VCaP (cell line): ENCODE results near the gene CLASP2.
"Not testable (repeated sequence)": the region's sequence is repeated elsewhere in the genome, so short reads cannot be mapped to it uniquely, and the experiment has no call there.

Experiments used
- H3K27ac ChIP-seq: fragments of 450-650 bp; 2 replicates; pipeline ENCODE4 v1.5.1; 2017
- CTCF ChIP-seq: fragments of 450-650 bp; conservative IDR thresholded peaks from 2 replicates; pipeline ENCODE4 v1.5.1; 2017; ENCODE audit warnings: mild to moderate bottlenecking, moderate library complexity

The CLASP2 gene

GRCh38 chr3:33461097-33461496, 257.0 kb downstream of the CLASP2 start:
- no peak for TF ChIP-seq CTCF

DNA sequence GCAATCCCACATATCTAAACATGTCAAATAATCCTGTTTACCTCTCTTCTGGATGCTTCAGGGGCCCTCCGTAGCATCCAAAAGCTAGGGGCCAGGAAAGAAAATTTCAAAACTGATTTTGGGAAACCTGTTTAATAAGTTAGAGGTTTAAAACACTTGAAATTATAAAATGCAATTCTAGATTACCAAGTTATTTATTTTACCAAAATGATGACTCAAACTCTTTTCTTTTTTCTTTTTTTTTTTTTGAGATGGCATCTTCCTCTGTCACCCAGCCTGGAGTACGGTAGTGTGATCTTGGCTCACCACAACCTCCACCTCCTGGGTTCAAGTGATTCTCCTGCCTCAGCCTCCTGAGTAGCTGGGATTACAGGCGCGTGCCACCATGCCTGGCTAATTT, 258.5 kb downstream of the CLASP2 start:
- not testable (repeated sequence) for H3K27ac ChIP-seq

More at GRCh38 chr3:33461097-33461496, 257.0 kb downstream of the CLASP2 start:
- no peak overlapping the region for H3K27ac ChIP-seq

DNA sequence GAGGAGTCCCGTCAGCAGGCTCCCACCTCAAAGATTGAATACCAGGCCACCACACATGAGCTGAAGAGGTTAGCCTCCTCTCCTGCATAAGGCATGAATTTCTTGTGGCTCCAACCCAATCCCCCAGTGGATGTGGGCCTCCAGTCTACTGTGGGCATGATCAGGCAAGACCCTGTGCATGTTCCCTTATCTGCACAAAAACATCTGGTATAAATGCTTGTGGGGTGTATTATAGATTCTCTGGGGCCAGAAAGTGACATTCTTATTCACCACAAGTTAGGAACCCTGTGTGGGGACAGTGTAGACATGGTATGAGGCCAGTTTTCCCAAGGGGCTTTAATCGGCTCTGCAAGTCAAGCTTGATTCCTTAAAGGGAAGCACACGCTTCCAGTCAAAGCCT, 259.6 kb downstream of the CLASP2 start:
- no peak for TF ChIP-seq CTCF
- no peak overlapping the region for H3K27ac ChIP-seq

GRCh38 chr3:33456756-33457155, 261.3 kb downstream of the CLASP2 start:
- no peak for TF ChIP-seq CTCF
- H3K27ac ChIP-seq = no peak overlapping the region

DNA sequence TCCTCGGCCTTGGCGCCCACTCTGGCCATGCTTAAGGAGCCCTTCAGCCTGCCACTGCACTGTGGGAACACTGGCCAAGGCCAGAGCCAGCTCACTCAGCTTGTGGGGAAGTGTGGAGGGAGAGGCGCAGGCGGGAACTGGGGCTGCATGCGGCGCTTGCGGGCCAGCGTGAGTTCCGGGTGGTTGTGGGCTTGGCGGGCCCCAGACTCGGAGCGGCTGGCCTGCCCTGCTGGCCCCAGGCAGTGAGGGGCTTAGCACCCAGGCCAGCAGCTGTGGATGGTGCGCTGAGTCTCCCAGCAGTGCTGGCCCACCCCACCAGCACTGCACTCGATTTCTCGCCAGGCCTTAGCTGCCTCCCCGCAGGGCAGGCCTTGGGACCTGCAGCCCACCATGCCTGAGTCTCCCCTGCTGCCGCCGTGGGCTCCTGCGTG, 264.7 kb downstream of the CLASP2 start:
- H3K27ac ChIP-seq = no peak overlapping the region
- no peak for TF ChIP-seq CTCF

- not testable (repeated sequence) for H3K27ac ChIP-seq
Measured at GRCh38 chr3:33451994-33452393, 266.1 kb downstream of the CLASP2 start.

DNA sequence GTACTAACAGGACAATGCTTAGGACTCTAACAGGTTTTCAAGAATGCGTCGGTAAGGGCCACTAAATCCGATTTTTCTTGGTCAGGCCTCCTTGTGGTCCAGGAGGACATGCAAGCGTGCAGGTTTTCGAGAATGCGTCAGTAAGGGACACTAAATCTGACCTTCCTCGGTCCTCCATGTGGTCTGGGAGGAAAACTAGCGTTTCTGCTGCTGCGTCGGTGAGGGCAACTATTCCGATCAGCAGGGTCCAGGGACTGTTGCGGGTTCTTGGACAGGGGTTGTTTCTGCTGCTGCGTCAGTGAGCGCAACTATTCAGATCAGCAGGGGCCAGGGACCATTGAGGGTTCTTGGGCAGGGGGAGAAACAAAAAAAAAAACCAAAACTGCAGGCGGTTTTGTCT, 270.1 kb downstream of the CLASP2 start:
- TF ChIP-seq CTCF = no peak
- H3K27ac ChIP-seq = no peak overlapping the region

GRCh38 chr3:33447256-33447625, 270.8 kb downstream of the CLASP2 start:
- H3K27ac ChIP-seq = not testable (repeated sequence)
